Activated CD8-positive, alpha-beta memory T cell treated with anti-CD3 and anti-CD28 coated beads for 1 hour (primary cell): ENCODE results near the gene NFKBIZ.
"Not testable (repeated sequence)": the region's sequence is repeated elsewhere in the genome, so short reads cannot be mapped to it uniquely, and the experiment has no call there.

Source experiments
- DNase-seq, 2 donors: peaks; one replicate each; pipeline ENCODE4 v3.0.0-alpha.2; 2020; ENCODE audit warnings: low read depth in 1 of 2; ENCODE audit errors: extremely low read depth in 1 of 2

Gene NFKBIZ

GRCh38 chr3:101850246-101851051 is 1.1 kb downstream of the NFKBIZ start:
- DNase-seq: no peak

- DNase-seq: no peak
Measured at GRCh38 chr3:101851072-101851770, 1.9 kb downstream of the NFKBIZ start.

- no peak for DNase-seq
Measured at GRCh38 chr3:101851850-101852714, 2.8 kb downstream of the NFKBIZ start.

- DNase-seq: no peak
Measured at GRCh38 chr3:101852983-101853840, 3.9 kb downstream of the NFKBIZ start.

- no peak for DNase-seq
Measured at GRCh38 chr3:101853982-101854381, 4.7 kb downstream of the NFKBIZ start.

- DNase-seq: no peak
Measured at GRCh38 chr3:101854608-101855304, 5.4 kb downstream of the NFKBIZ start.

GRCh38 chr3:101857301-101857741 is 8.0 kb downstream of the NFKBIZ start:
- DNase-seq: no peak

GRCh38 chr3:101858464-101859030 is 9.2 kb downstream of the NFKBIZ start:
- no peak for DNase-seq

- no peak for DNase-seq
Measured at GRCh38 chr3:101859882-101860448, 10.7 kb downstream of the NFKBIZ start.

GRCh38 chr3:101861212-101861788 is 12.0 kb downstream of the NFKBIZ start:
- no peak for DNase-seq

GRCh38 chr3:101861789-101862415 is 12.6 kb downstream of the NFKBIZ start:
- no peak for DNase-seq

GRCh38 chr3:101862416-101863165 is 13.3 kb downstream of the NFKBIZ start:
- DNase-seq: no peak

- DNase-seq: not testable (repeated sequence)
Measured at GRCh38 chr3:101864926-101865325, 15.6 kb downstream of the NFKBIZ start.

GRCh38 chr3:101865751-101866509 is 16.6 kb downstream of the NFKBIZ start:
- DNase-seq: no peak

GRCh38 chr3:101867511-101867910 is 18.2 kb downstream of the NFKBIZ start:
- DNase-seq: no peak

- no peak for DNase-seq
Measured at GRCh38 chr3:101867996-101868395, 18.7 kb downstream of the NFKBIZ start.
